HCT116 (cell line): ENCODE results near the gene RPTOR.

ENCODE experiments used
- ATF3 ChIP-seq: IDR thresholded peaks from 2 replicates; pipeline ENCODE4 v1.6.1; 2012
- CTCF ChIP-seq, 3 experiments: fragments of 200-600 bp in 1 of 3; sonication (generic) in 1 of 3; IDR thresholded peaks in 2 of 3; conservative IDR thresholded peaks in 1 of 3; 2 replicates each; pipeline ENCODE4 v1.5.1; 2012 to 2017; ENCODE audit warnings: low read depth in 2 of 3, low read length in 2 of 3, antibody characterized with exemption in 1 of 3, borderline replicate concordance in 1 of 3, control low read depth in 1 of 3, mild to moderate bottlenecking in 1 of 3, mixed read lengths in 1 of 3, mixed run types in 1 of 3, moderate library complexity in 1 of 3; ENCODE audit not compliant: insufficient read depth in 1 of 3
- EZH2 ChIP-seq: fragments of 200-600 bp; sonication (generic); IDR thresholded peaks from 2 replicates; pipeline ENCODE4 v1.6.1; 2017; ENCODE audit warnings: antibody characterized with exemption, mixed run types
- POLR2A ChIP-seq: IDR thresholded peaks from 2 replicates; pipeline ENCODE4 v1.7.0; 2011; ENCODE audit warnings: borderline replicate concordance; ENCODE audit not compliant: insufficient read depth, insufficient read length; ENCODE audit errors: extremely low read depth
- POLR2AphosphoS5 ChIP-seq: IDR thresholded peaks from 2 replicates; pipeline ENCODE4 v1.6.1; 2011; ENCODE audit warnings: mild to moderate bottlenecking, low read depth, low read length, moderate library complexity
- SP1 ChIP-seq: IDR thresholded peaks from 2 replicates; pipeline ENCODE4 v1.6.1; 2012; ENCODE audit warnings: low read depth
- SRF ChIP-seq: IDR thresholded peaks from 2 replicates; pipeline ENCODE4 v1.6.1; 2012; ENCODE audit warnings: low read depth

- TF ChIP-seq CTCF (IDR thresholded peaks at IDR 0.05 in 2 of 3, conservative IDR thresholded peaks at IDR 0.05 in 1 of 3; ENCODE audit: borderline replicate concordance in 1 of 3, insufficient read depth in 1 of 3, low read depth in 2 of 3, low read length in 2 of 3), result no peak
- TF ChIP-seq SRF, result no peak
- no peak for TF ChIP-seq POLR2AphosphoS5
- TF ChIP-seq SP1, result no peak
- TF ChIP-seq POLR2A, result no peak
- TF ChIP-seq EZH2, result no peak
- no peak for TF ChIP-seq ATF3
Measured at GRCh38 chr17:80877729-80878303, 333.2 kb downstream of the RPTOR start.
